ENCODE measurements around the gene KDM5A.

KDM5A gene

GRCh38 chr12:271161-271560 is 118.0 kb downstream of the KDM5A start:
- no peak for DNase-seq

- DNase-seq, result no peak
Measured at GRCh38 chr12:269191-269590, 119.9 kb downstream of the KDM5A start.

DNA sequence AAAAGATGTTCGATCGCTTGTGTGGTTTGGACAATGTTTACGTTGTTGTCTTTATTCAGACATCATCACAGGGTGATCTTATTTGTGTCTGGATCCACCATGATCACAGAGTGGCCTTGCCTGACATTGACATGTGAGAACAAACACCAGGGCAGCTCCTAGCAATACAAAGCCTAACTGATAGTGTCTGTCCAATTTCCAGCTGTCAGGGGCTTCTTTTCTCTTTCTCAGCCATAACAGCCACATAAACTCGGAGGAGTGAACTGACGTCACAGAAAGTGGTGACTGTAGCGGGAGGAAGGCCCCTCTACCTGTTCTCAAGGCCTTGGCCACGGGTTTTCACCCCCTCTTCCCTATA is 120.7 kb downstream of the KDM5A start:
- no peak for DNase-seq

DNA sequence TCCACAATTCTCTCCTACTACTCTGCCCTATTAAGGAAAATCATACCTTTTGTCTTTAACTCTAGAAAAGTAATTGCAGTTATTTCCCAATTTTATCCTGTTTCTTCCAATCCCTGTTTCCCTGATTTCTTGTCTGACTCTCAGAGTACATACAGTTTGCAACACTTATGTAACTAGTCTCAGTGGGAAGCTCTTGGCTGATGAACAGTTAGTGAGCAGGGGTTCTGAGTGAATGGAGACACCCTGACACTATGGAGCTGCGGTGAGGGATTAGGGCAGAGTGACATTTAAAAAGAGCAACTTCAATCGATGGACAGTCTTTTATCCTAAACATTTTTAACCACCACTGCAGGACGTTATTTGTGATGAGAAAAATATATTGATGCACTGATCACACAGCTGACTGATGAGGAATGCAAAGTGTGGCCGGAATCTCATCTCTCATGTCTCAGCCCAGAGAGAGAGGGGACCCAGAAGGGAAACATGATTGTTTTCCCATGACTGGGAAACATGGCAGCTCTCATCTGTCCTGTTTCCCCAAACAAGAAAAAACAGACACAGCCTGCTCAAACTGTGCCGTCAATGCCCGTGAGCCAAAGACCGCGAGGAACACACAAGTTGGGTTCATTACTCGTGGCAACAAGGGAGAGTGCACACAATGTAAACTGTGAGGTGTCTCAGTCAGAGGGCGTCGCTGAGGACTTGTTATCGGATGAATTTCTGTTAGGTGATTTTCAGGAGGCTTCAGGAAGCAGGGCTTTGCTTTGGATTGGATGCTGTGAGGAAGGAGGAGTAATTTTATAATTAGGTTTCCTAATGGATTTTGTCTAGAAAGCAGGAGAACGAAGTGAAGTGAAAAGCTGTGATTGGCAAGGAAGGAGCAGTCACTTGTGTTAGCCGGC is 121.3 kb downstream of the KDM5A start:
- DNase-seq, result no peak

- DNase-seq, result no peak
Measured at GRCh38 chr12:265096-265495, 124.0 kb downstream of the KDM5A start.

- DNase-seq, result no peak
Measured at GRCh38 chr12:264269-264668, 124.9 kb downstream of the KDM5A start.

GRCh38 chr12:263574-263973 is 125.5 kb downstream of the KDM5A start:
- no peak for DNase-seq

GRCh38 chr12:262817-263216 is 126.3 kb downstream of the KDM5A start, which contains the start of gene SLC6A13:
SLC6A13 (minus strand) TSS chr12:262836; CDS start chr12:260052, 2,784 bp downstream.
- no peak for DNase-seq

GRCh38 chr12:262113-262512 is 127.0 kb downstream of the KDM5A start:
- DNase-seq, result no peak

DNA sequence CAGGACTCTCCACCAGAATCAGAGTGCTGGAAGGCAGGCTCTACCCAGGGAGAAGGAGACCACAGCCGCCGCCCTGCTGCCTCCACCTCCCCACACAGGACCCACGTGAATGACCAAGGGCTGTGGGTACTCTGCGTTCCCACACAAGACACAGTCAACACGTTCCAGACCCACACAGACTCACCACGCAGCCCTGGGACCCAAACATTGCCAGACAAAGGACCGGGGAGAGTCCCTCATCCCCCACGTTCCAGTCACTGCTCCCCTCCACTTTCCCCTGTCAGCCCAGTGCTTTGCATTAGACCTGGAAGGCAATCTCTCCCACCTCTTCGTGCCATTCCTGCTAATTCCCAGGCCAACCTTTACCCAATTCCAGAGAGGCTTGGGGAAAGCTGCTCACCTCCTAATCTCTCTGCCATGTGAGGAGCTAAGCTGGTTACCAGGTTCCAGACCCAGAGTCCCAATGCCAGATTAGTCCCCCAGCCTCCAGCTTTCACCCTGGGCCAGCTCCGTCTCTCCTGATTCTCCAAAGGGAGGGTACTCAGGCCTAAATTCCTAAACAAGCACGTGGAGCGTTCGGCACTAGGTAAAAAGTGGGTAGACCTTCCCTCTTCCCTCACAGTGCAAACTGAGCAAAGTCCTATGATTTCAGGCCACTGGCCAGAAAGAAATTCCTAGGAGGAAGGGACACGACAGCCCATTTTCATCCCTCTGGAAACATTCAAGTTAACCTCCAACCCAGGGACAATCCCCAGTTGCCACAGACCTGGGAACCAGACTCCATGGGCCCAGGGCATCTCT is 131.4 kb downstream of the KDM5A start:
- no peak for DNase-seq

DNA sequence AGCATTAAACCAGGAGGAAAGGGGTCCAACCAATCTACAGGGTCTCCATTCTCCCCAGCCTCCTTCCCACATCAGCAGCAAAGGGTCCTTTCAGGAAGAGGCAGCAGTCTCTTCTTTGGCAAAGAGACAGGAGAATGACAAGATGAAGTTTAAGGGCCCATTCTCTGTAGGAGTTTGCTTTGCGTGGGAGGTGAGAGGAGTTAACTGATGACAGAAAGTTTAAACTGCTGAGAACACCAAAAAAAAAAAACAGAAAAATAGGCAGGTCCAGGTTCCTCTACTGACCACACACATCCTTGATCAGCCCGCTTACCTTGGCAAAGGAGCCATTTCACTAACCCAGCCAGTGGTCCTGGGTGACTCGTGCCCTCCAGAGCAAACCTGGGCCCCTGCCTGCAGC is 132.2 kb downstream of the KDM5A start:
- no peak for DNase-seq

DNA sequence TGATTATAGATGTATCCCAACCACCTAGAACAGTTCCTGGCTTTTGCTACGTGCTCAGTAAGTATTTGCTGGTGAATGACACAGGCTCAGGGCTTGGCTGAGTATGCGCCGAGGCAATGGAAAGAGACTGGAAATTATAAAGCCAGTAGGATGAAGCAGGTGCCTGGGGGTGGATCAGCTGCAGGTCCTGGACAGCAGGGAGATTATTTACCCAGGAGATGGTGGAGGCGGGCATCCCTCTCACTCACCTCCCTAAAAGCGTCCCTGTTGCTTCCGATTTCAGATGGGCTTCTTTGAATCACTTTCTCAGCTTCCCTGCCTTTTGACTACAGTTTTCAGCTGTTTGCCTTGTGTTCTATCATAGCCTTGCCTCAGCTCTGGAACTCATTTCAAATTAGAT is 132.9 kb downstream of the KDM5A start:
- DNase-seq, result no peak

DNA sequence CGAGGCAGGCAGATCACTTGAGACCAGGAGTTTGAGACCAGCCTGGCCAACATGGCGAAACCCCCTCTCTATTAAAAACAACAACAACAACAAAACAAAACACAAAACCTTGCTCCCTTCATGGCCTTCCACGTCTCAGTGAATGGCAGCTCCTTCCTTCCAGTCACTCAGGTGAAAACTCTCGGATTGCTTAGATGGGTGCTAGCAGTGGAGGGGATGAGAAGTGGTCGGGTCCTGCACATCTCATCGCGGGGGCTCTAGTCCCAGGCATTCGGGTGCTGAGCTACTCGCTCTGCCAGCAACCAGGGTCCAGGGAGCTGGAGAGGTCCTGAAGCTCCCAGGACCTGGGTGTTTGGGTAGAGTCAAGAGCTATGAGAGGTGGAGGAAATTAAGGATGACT is 134.2 kb downstream of the KDM5A start:
- DNase-seq, result no peak

DNA sequence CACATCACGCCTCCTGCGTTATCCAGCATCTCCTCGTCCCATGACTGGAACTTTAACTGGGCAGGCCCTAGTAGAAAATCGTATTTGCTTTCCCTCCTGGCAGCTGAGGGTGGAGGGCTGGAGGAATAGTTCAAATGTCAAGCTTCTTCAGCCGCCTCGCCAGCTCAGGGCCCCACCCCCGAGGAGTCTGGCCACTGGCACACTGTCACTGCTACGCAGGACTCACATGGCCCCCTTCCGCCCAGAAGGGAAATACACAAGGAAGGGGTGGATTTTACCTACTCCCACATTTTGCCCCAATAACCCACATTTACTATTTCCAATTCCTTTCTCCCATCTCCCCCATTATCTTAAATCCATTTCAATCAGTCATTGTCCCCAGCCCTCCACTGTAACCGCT is 135.1 kb downstream of the KDM5A start:
- no peak for DNase-seq

- no peak for DNase-seq
Measured at GRCh38 chr12:253116-253831, 135.8 kb downstream of the KDM5A start.

- DNase-seq, result no peak
Measured at GRCh38 chr12:252636-253035, 136.5 kb downstream of the KDM5A start.

GRCh38 chr12:247271-247670 is 141.8 kb downstream of the KDM5A start:
- DNase-seq, result no peak

GRCh38 chr12:243381-243780 is 145.7 kb downstream of the KDM5A start:
- DNase-seq, result no peak

DNA sequence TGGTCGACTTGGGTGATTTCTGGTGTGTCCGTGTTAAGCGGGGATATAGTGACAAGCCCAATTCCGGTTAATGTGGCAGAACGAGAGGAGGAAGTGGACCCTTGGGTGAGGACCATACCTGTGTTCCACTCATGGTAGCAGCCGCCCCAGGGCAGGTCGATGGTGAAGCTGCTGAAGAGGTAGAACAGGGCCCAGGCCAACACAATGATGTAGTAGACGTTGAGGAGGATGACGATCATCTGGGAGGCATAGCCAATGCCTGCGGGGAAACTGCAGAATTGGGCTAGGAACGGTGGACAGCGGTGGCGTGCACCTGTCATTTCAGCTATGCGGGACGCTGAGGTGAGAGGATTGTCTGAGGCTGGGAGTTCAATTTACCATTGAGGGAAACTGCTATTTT is 146.6 kb downstream of the KDM5A start:
- DNase-seq, result no peak

GRCh38 chr12:241266-241665 is 147.9 kb downstream of the KDM5A start:
- DNase-seq, result no peak

DNA sequence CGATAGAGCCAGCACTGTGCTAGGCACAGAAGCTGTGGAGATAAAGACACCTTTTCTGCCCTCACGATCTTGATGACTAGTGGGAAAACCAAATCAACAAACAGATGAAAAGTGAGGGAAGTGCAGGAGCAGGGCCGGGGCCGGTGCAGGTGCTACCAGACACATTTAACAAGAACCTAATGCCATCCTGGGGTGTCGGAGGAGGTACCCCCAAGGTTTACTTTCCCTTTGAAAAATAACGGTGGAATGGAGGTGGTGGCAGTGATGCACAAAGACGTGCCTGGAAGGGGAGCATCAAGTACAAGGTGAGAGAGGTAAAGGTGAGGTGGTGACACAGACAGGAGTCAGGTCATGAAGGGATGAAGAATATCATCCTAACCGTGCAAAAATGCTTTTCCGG is 148.6 kb downstream of the KDM5A start:
- no peak for DNase-seq

GRCh38 chr12:238736-239398 is 150.3 kb downstream of the KDM5A start:
- DNase-seq, result no peak

DNA sequence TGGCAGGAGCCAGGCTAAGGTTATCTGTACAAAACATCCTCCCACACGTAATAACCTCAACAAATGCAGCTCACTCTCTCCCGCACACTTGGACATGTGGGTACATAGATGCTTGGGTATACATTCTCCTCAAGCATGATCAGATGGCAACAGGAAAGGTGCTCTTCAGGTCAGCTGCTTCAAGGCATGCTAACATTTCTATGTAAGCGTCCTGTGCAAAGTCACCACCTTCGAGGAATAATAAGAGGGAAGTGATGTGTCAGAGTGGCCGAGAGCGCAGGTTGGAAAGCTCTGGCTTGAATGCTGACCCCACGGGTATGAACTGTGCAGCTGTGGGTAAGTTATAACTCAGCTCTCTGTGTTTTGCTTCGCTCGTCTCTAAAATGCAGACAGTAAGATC is 151.0 kb downstream of the KDM5A start:
- DNase-seq, result no peak

Data from amniotic stem cell (primary cell).